Adrenal gland (tissue), 12 donors: ENCODE measurements around the gene RND2. TPM values are rescaled to one million over a fixed set of nuclear protein-coding genes. Genes with fewer than 3 reads are reported as not detected.

Experiments
- DNase-seq, 7 donors: peaks; one replicate each; pipeline ENCODE4 v3.0.0-alpha.2; 2019 to 2020
- H3K27ac ChIP-seq, 5 donors: fragments of 200-600 bp; sonication (generic) in 4 of 5; 1 replicate in 3 of 5; 2 replicates in 2 of 5; pipeline versions ENCODE4 v1.5.1 to v1.8.0; 2016 to 2020; ENCODE audit warnings: mild to moderate bottlenecking in 1 of 5
- H3K27me3 ChIP-seq: fragments of 200-600 bp; 2 replicates; pipeline ENCODE4 v1.8.0; 2021
- H3K36me3 ChIP-seq, 2 donors: fragments of 200-600 bp; replicated peaks in 1 of 2; 1 replicate in 1 of 2; 2 replicates in 1 of 2; pipeline versions ENCODE4 v1.5.1 to v1.8.0; 2018 to 2022
- H3K4me1 ChIP-seq, 2 donors: fragments of 200-600 bp; replicated peaks in 1 of 2; 1 replicate in 1 of 2; 2 replicates in 1 of 2; pipeline versions ENCODE4 v1.5.1 to v1.8.0; 2018 to 2021
- H3K4me3 ChIP-seq, 4 donors: fragments of 200-600 bp; sonication (generic) in 3 of 4; one replicate each; pipeline ENCODE4 v1.5.1; 2016 to 2018
- H3K9me3 ChIP-seq, 3 donors: fragments of 200-600 bp; sonication (generic) in 1 of 3; replicated peaks in 1 of 3; 1 replicate in 2 of 3; 2 replicates in 1 of 3; pipeline versions ENCODE4 v1.5.1 to v1.8.0; 2016 to 2021
- POLR2A ChIP-seq, 2 donors: fragments of 450-650 bp; IDR thresholded peaks; one replicate each; pipeline ENCODE4 v1.6.1; 2017; ENCODE audit warnings: antibody characterized with exemption in 2 of 2, mild to moderate bottlenecking in 2 of 2, moderate library complexity in 1 of 2
- WGBS, 4 donors: extraction: QIAGEN DNeasy Blood & Tissue Kit in 2 of 4; methylation state at CpG; one replicate each; pipeline versions ENCODE4 v1.1.5 to v1.1.7; 2013 to 2017; 5-methylcytosine and 5-hydroxymethylcytosine counted together
- intact Hi-C, 2 donors: fragments of 100-400 bp; cut with DNase I; formaldehyde crosslinking; loops; one replicate each; pipeline versions ENCODE4 v1.14.1 to v1.15.0; 2022 to 2023
- polyA plus RNA-seq, 3 donors: library from polyadenylated mRNA; stranded (reverse); fragments of 200-250 nt in 2 of 3; fragments of 350-450 nt in 1 of 3; fragmentation: Illumina TruSeq in 1 of 3; extraction: RNeasy Lipid Tissue Mini Kit (QIAGEN cat#74804) in 1 of 3; gene quantifications; one replicate each; pipeline ENCODE4 v1.2.3, GENCODE V29; 2013 to 2014
- total RNA-seq, 9 donors: library from RNA; depleted of rRNA in 4 of 9; stranded (reverse); fragments of >200 nt in 4 of 9; fragments of 120-200 nt in 1 of 9; fragmentation: NEBNext Ultra II Directional in 1 of 9; extraction: Animal tissue kit (Norgen Biotek cat#: 25700) in 1 of 9; gene quantifications; one replicate each; pipeline versions ENCODE4 v1.1.0 to v1.2.4, GENCODE V29; 2013 to 2023
- TF ChIP-seq, protein P1 (sequence below), 6 experiments: fragments of 450-650 bp in 4 of 6; fragments of 200-600 bp in 2 of 6; sonication (generic) in 1 of 6; IDR thresholded peaks; 1 replicate in 5 of 6; 2 replicates in 1 of 6; pipeline versions ENCODE4 v1.5.1 to v1.8.0; 2016 to 2021; ENCODE audit warnings: antibody characterized with exemption in 6 of 6, mild to moderate bottlenecking in 2 of 6, moderate library complexity in 1 of 6
- donor health status: healthy with polysubstance abuse.
- donor health status: Bipolar disorder and iron deficiency.
- donor health status: DM: yes; HTN: yes; CAD: no.
- donor health status: DM: no; HTN: no; CAD: no.
- donor health status: DM: no; HTN: no; CAD: no.
- donor health status: DM: yes; HTN: yes; CAD: no.

The RND2 gene
- total and polyA plus RNA-seq, 12 donors: 1.3 to 8.2 (median 3.6) TPM

DNA sequence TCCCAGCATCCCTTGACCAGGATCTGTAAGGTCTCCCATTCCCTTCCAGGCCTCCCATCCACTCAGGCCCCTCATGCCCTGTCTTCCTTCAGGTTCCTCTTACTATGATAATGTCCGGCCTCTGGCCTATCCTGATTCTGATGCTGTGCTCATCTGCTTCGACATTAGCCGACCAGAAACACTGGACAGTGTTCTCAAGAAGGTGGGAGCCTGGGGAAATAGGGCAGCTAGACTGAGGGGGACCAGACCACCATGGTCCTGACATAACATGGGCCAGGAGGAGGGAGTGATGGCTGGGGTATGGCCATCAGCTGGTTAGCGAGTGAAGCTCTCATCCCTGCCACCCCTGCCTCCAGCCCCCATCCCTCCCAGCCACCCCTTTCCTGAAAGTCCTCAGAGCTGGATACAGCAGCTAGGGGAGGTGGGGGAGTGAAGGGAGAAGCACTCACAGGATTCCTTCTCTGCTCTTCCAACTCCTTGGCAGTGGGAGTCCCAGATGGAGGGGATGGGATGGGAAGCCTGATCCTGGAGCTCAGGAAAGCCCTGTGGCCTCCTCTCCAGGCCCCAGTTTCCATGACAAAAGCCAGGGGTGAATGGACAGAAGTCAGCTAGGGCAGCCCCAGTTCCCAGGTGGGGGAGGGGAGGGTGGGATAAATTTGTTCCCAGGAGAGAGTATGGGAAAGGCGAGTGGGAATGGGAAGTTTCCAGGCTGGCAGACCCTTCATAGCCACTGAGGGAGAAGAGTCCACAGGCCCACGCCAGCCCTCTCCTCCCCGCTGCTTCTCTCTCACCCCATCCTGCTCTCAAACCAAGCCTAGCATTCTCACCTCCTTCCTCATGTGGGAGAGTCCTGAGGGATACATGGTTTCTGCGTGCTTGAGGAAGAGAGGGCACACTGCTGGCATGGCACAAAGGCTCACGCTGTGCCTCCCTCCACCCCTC is 2.3 kb downstream of the RND2 start:
- peak in 1 of 7 donors; percentile 16 for DNase-seq
- WGBS, 4 donors: 80 to 89% (median 84%) methylated on average over 8 to 9 of the region's 9 CpGs
- intact Hi-C loops: loop anchor here (10.0 kb wide), 2 partner anchors 57 to 287 kb away; no protein-coding TSS in a partner anchor

DNA sequence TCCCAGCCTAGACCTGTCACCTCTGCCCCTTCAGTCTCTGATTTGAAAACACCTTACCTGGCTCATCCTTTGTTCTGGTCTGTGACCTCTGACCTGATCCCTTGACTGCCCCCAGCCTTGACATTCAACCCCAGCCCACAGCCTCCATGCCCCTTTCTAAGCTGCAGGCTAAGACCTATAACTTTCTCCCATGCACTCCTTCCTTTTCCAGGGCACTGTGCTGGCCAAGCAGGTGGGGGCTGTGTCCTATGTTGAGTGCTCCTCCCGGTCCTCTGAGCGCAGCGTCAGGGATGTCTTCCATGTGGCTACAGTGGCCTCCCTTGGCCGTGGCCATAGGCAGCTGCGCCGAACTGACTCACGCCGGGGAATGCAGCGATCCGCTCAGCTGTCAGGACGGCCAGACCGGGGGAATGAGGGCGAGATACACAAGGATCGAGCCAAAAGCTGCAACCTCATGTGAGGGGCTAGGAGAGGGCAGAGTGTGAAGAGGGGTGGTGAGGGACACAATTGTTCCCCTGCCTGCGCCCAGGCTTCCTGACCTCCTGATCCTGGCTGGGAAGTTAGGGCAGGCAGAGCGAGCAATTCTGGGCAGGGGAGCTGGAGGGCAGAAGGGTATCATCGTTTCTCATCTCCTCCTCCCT is 3.3 kb downstream of the RND2 start:
- DNase-seq: no peak
- WGBS, 4 donors: 77 to 89% (median 84%) methylated on average over 17 of the region's 17 CpGs

More for the DNA sequence above, 2.3 kb downstream of the RND2 start:
- Histone ChIP-seq H3K9me3 (no peaks in the 10 kb centered on the region), H3K4me3 (no peak overlapping the region), H3K4me1 (peaks cover 0 to 10% of the 10 kb centered on the region in 2 donors), H3K27ac (no peak overlapping the region), H3K36me3 (no peaks in the 10 kb centered on the region), H3K27me3 (no peaks in the 10 kb centered on the region)
- no peak for TF ChIP-seq POLR2A (IDR thresholded peaks at IDR 0.05)
- TF ChIP-seq, protein P1, sequence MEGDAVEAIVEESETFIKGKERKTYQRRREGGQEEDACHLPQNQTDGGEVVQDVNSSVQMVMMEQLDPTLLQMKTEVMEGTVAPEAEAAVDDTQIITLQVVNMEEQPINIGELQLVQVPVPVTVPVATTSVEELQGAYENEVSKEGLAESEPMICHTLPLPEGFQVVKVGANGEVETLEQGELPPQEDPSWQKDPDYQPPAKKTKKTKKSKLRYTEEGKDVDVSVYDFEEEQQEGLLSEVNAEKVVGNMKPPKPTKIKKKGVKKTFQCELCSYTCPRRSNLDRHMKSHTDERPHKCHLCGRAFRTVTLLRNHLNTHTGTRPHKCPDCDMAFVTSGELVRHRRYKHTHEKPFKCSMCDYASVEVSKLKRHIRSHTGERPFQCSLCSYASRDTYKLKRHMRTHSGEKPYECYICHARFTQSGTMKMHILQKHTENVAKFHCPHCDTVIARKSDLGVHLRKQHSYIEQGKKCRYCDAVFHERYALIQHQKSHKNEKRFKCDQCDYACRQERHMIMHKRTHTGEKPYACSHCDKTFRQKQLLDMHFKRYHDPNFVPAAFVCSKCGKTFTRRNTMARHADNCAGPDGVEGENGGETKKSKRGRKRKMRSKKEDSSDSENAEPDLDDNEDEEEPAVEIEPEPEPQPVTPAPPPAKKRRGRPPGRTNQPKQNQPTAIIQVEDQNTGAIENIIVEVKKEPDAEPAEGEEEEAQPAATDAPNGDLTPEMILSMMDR (IDR thresholded peaks at IDR 0.05): no peak

DNA sequence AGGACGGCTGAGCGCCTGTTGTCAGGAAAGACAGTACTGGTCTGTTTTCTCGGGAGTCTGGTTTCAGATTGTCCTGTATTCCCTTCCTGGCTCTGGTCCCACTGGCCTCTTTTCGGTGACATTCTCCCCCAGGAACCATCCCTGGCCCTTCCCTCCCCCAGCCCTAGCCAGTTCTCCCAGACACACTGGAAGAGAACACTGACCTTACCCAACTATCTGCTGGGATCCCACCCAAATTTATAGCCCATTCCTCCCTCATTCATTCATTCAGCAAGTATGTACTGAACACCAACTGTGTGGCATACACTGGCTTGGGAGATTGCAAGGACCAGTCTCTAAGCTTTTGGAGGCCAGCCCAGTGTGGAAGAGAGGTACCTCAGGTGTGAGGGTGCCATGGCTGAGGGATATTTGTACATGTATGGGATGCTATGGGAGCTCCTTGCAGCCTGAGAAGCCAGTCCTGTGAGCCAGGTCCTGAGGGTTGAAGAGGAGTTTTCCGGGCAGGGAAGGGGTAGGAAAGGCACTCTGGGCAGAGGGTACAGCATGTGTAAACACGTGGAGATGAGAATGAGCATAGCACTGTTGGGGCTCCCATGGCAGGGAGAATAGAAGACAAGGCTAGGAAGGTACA is 5.2 kb downstream of the RND2 start:
- no peaks in the 10 kb centered on the region for H3K9me3 ChIP-seq
- no peaks in the 10 kb centered on the region for H3K27me3 ChIP-seq
- H3K4me3 ChIP-seq: no peak overlapping the region
- DNase-seq: no peak
- intact Hi-C loops: no loop called here
- TF ChIP-seq, protein P1 (IDR thresholded peaks at IDR 0.05): no peak
- no peak for TF ChIP-seq POLR2A (IDR thresholded peaks at IDR 0.05)
- no peaks in the 10 kb centered on the region for H3K4me1 ChIP-seq
- no peaks in the 10 kb centered on the region for H3K36me3 ChIP-seq
- WGBS, 4 donors: 63 to 69% (median 67%) methylated on average over 5 to 6 of the region's 6 CpGs
- H3K27ac ChIP-seq: peak overlapping the region in 1 of 5 donors; percentile 18

More for the DNA sequence above, 3.3 kb downstream of the RND2 start:
- H3K27ac ChIP-seq: no peak overlapping the region
- H3K9me3 ChIP-seq: no peaks in the 10 kb centered on the region
- intact Hi-C loops: loop anchor here (10.0 kb wide), 2 partner anchors 56 to 286 kb away; no protein-coding TSS in a partner anchor
- no peaks in the 10 kb centered on the region for H3K36me3 ChIP-seq
- no peak overlapping the region for H3K4me3 ChIP-seq
- H3K27me3 ChIP-seq: no peaks in the 10 kb centered on the region
- no peak for TF ChIP-seq POLR2A (IDR thresholded peaks at IDR 0.05)
- TF ChIP-seq, protein P1 (IDR thresholded peaks at IDR 0.05): no peak
- H3K4me1 ChIP-seq: peaks cover 0 to 6% of the 10 kb centered on the region in 2 donors

DNA sequence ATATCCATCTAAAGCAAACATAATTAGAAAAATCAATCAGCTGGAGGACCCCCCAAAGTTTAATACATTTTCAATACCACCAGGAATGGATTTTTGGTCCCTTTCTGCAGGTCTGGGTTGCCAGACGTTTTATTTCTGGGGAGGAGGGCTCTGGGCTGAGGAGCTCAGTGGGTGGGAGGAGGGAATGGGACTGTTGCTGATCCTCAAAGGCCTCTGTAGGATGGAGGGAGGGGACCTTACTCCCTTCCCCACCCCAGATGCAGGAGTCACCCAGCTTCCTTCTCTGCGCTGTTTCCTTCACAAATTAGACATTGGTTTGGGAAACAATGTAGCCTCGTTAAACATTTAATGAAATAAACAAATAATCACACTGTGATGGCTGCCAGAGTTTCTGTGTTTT is 6.6 kb downstream of the RND2 start:
- Histone ChIP-seq H3K27me3 (no peaks in the 10 kb centered on the region), H3K4me1 (no peaks in the 10 kb centered on the region), H3K9me3 (no peaks in the 10 kb centered on the region), H3K27ac (no peak overlapping the region), H3K4me3 (no peak overlapping the region), H3K36me3 (no peaks in the 10 kb centered on the region)
- intact Hi-C loops: no loop called here
- TF ChIP-seq, protein P1 (IDR thresholded peaks at IDR 0.05): no peak
- TF ChIP-seq POLR2A (IDR thresholded peaks at IDR 0.05): no peak
- DNase-seq: no peak
- 84 to 96% (median 89%) methylated on average over 3 of the region's 3 CpGs for WGBS, 4 donors
